Mesendoderm (in vitro differentiated cells): ENCODE results near the gene CACTIN.

Experiments used
- DNase-seq: peaks from one replicate; pipeline ENCODE4 v3.0.0; 2013
- H2AK5ac ChIP-seq: 2 replicates; pipeline ENCODE4 v1.6.1; 2013; ENCODE audit warnings: low read length, inconsistent platforms
- H2BK120ac ChIP-seq: 2 replicates; pipeline ENCODE4 v1.6.1; 2013; ENCODE audit warnings: low read depth, mild to moderate bottlenecking, low read length, moderate library complexity, mixed read lengths
- H2BK15ac ChIP-seq: replicated peaks from 2 replicates; pipeline ENCODE4 v1.6.1; 2013; ENCODE audit warnings: low read depth, mild to moderate bottlenecking, moderate library complexity
- H2BK5ac ChIP-seq: 2 replicates; pipeline ENCODE4 v1.6.1; 2013; ENCODE audit warnings: low read length, inconsistent platforms
- H3K18ac ChIP-seq: 2 replicates; pipeline ENCODE4 v1.6.1; 2013; ENCODE audit warnings: mild to moderate bottlenecking, low read length, mixed read lengths
- H3K23ac ChIP-seq: one replicate; pipeline ENCODE4 v1.6.1; 2013; ENCODE audit warnings: low read length
- H3K27ac ChIP-seq: 2 replicates; pipeline ENCODE4 v1.5.1; 2013; ENCODE audit warnings: low read depth, mild to moderate bottlenecking, inconsistent platforms, low read length, moderate library complexity
- H3K27me3 ChIP-seq: 2 replicates; pipeline ENCODE4 v1.6.1; 2013; ENCODE audit warnings: low read length, control low read depth, mild to moderate bottlenecking, inconsistent platforms; ENCODE audit not compliant: insufficient read depth, poor library complexity
- H3K36me3 ChIP-seq: 2 replicates; pipeline ENCODE4 v1.6.1; 2013; ENCODE audit warnings: low read length, inconsistent platforms; ENCODE audit not compliant: control insufficient read depth, insufficient read depth
- H3K4ac ChIP-seq: one replicate; pipeline ENCODE4 v1.6.1; 2013; ENCODE audit warnings: low read depth, mild to moderate bottlenecking, low read length, moderate library complexity
- H3K4me1 ChIP-seq: 2 replicates; pipeline ENCODE4 v1.6.1; 2013; ENCODE audit warnings: low read depth, low read length, inconsistent platforms; ENCODE audit not compliant: control insufficient read depth
- H3K4me2 ChIP-seq: 2 replicates; pipeline ENCODE4 v1.6.1; 2013; ENCODE audit warnings: low read length
- H3K4me3 ChIP-seq: 2 replicates; pipeline ENCODE4 v1.5.1; 2013; ENCODE audit warnings: mild to moderate bottlenecking, low read length
- H3K56ac ChIP-seq: one replicate; pipeline ENCODE4 v1.6.1; 2013; ENCODE audit warnings: low read length
- H3K79me1 ChIP-seq: 2 replicates; pipeline ENCODE4 v1.6.1; 2013; ENCODE audit warnings: low read length, inconsistent platforms
- H3K79me2 ChIP-seq: 2 replicates; pipeline ENCODE4 v1.6.1; 2013; ENCODE audit warnings: mild to moderate bottlenecking, low read length; ENCODE audit not compliant: control insufficient read depth, insufficient read depth
- H3K9ac ChIP-seq: 2 replicates; pipeline ENCODE4 v1.6.1; 2013; ENCODE audit warnings: low read length, inconsistent platforms
- H4K5ac ChIP-seq: one replicate; pipeline ENCODE4 v1.6.1; 2013; ENCODE audit warnings: low read length
- H4K8ac ChIP-seq: one replicate; pipeline ENCODE4 v1.6.1; 2013; ENCODE audit warnings: low read depth, mild to moderate bottlenecking, control low read depth, low read length, moderate library complexity
- WGBS: extraction: QIAGEN DNeasy Blood & Tissue Kit; methylation state at CpG from one replicate; pipeline ENCODE4 v1.1.7; 2013; ENCODE audit warnings: low lambda C conversion rate, missing lambda C conversion rate; ENCODE audit not compliant: insufficient coverage; ENCODE audit errors: extremely low coverage; 5-methylcytosine and 5-hydroxymethylcytosine counted together

The CACTIN gene

GRCh38 chr19:3636506-3636905 lies 9.9 kb upstream of the CACTIN start:
- Histone ChIP-seq H3K4me3 (no peak overlapping the region), H2BK15ac (no peak overlapping the region), H2AK5ac (no peak overlapping the region), H2BK120ac (no peak overlapping the region), H3K4me2 (no peak overlapping the region), H3K18ac (no peak overlapping the region), H3K79me1 (no peaks in the 10 kb centered on the region), H3K4me1 (no peaks in the 10 kb centered on the region), H4K8ac (no peak overlapping the region), H4K5ac (no peak overlapping the region), H3K23ac (no peak overlapping the region), H3K36me3 (peaks cover 1% of the 10 kb centered on the region), H3K56ac (no peak overlapping the region), H3K79me2 (no peaks in the 10 kb centered on the region), H3K27me3 (no peaks in the 10 kb centered on the region), H2BK5ac (no peak overlapping the region), H3K4ac (no peak overlapping the region), H3K27ac (no peak overlapping the region), H3K9ac (no peak overlapping the region)
- DNase-seq = no peak
- WGBS = no CpG with 5 or more reads among the region's 20 CpGs

- Histone ChIP-seq H2AK5ac (no peak overlapping the region), H4K5ac (no peak overlapping the region), H3K23ac (no peak overlapping the region), H2BK5ac (no peak overlapping the region), H3K79me1 (no peaks in the 10 kb centered on the region), H3K27ac (no peak overlapping the region), H3K36me3 (no peaks in the 10 kb centered on the region), H3K27me3 (no peaks in the 10 kb centered on the region), H3K18ac (no peak overlapping the region), H3K4me3 (no peak overlapping the region), H4K8ac (no peak overlapping the region), H3K9ac (no peak overlapping the region), H2BK120ac (no peak overlapping the region), H3K4me2 (no peak overlapping the region), H3K4ac (no peak overlapping the region), H2BK15ac (no peak overlapping the region), H3K79me2 (no peaks in the 10 kb centered on the region), H3K56ac (no peak overlapping the region), H3K4me1 (no peaks in the 10 kb centered on the region)
- DNase-seq = no peak
- WGBS = no CpG with 5 or more reads among the region's 19 CpGs
Measured at GRCh38 chr19:3634496-3635045, 8.0 kb upstream of the CACTIN start.

- Histone ChIP-seq H3K27ac (no peak overlapping the region), H3K4ac (no peak overlapping the region), H3K79me1 (no peaks in the 10 kb centered on the region), H3K79me2 (no peaks in the 10 kb centered on the region), H3K27me3 (no peaks in the 10 kb centered on the region), H2BK15ac (no peak overlapping the region), H3K18ac (no peak overlapping the region), H3K9ac (no peak overlapping the region), H3K4me1 (no peaks in the 10 kb centered on the region), H3K4me3 (no peak overlapping the region), H3K56ac (no peak overlapping the region), H3K23ac (no peak overlapping the region), H3K36me3 (no peaks in the 10 kb centered on the region), H3K4me2 (no peak overlapping the region), H4K5ac (no peak overlapping the region), H4K8ac (no peak overlapping the region), H2AK5ac (no peak overlapping the region), H2BK5ac (no peak overlapping the region), H2BK120ac (no peak overlapping the region)
- no CpG with 5 or more reads among the region's 22 CpGs for WGBS
- no peak for DNase-seq
Measured at GRCh38 chr19:3633559-3633988, 7.0 kb upstream of the CACTIN start.

DNA sequence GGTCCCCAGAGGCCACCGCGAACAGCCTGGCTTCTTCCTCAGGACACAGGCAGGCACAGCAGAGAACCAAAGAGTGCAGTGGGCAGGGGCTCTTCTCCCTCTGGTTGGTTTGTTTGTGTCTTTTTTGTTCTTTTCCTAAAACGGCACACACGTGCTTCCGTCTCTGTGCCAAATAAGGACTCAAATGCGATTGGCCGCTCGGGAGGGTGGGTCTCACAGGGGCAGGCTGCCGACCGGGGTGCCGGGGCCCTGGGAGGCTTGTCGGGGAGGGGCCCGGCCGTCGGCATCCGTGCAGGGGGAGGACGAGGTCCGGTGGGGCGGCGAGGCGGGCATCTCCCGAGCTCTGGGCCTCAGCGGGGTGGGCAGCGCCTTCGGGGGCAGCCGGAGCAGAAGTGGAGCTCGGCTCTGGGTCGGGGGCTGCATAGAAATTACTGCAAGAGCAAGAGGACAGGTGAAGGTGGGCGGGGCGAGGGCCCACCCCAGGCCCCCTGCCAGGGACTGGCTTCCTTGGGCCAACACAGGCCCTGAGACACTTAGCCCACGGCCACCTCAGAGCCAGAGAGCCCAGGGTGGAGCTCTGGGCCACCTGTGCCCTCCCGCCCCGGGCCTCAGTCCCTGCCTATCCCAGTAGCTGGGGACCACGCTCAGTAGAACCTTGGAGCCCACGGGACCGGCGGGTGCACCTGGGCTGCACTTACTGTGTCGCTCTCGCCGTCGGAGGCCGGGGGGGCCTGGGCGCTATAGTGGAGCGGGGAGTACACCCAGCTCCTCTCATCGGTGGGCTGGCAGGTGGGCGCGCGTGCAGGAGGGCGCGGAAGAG lies 6.4 kb upstream of the CACTIN start:
- DNase-seq = no peak
- H3K4ac ChIP-seq = no peak overlapping the region
- no peak overlapping the region for H3K4me2 ChIP-seq
- no peak overlapping the region for H3K56ac ChIP-seq
- no peak overlapping the region for H2BK5ac ChIP-seq
- no peak overlapping the region for H2BK15ac ChIP-seq
- H3K27ac ChIP-seq = no peak overlapping the region
- no peaks in the 10 kb centered on the region for H3K79me2 ChIP-seq
- H3K23ac ChIP-seq = no peak overlapping the region
- WGBS = no CpG with 5 or more reads among the region's 50 CpGs
- no peak overlapping the region for H4K5ac ChIP-seq
- H2BK120ac ChIP-seq = no peak overlapping the region
- H4K8ac ChIP-seq = no peak overlapping the region
- H3K9ac ChIP-seq = no peak overlapping the region
- no peaks in the 10 kb centered on the region for H3K27me3 ChIP-seq
- no peak overlapping the region for H3K4me3 ChIP-seq
- H3K18ac ChIP-seq = no peak overlapping the region
- no peaks in the 10 kb centered on the region for H3K4me1 ChIP-seq
- H3K36me3 ChIP-seq = no peaks in the 10 kb centered on the region
- H3K79me1 ChIP-seq = no peaks in the 10 kb centered on the region
- H2AK5ac ChIP-seq = no peak overlapping the region

- Histone ChIP-seq H4K8ac (no peak overlapping the region), H4K5ac (no peak overlapping the region), H3K79me2 (no peaks in the 10 kb centered on the region), H3K9ac (no peak overlapping the region), H2BK15ac (no peak overlapping the region), H3K4me1 (no peaks in the 10 kb centered on the region), H3K27me3 (no peaks in the 10 kb centered on the region), H3K27ac (no peak overlapping the region), H3K4me2 (no peak overlapping the region), H3K18ac (no peak overlapping the region), H3K4me3 (no peak overlapping the region), H3K23ac (no peak overlapping the region), H3K4ac (no peak overlapping the region), H3K79me1 (no peaks in the 10 kb centered on the region), H2AK5ac (no peak overlapping the region), H2BK120ac (no peak overlapping the region), H3K56ac (no peak overlapping the region), H2BK5ac (no peak overlapping the region), H3K36me3 (no peaks in the 10 kb centered on the region)
- WGBS = no CpG with 5 or more reads among the region's 16 CpGs
- no peak for DNase-seq
Measured at GRCh38 chr19:3632098-3632497, 5.5 kb upstream of the CACTIN start.
